MCF 10A (cell line): ENCODE results near the gene VAMP5. TPM values are rescaled to one million over a fixed set of nuclear protein-coding genes. Genes with fewer than 3 reads are reported as not detected.

Source experiments
- BruUV-seq: library from RNA; stranded (reverse); fragments of 400-500 nt; replicated peaks from 2 replicates; lab custom pipeline; 2021; lab: Mats Ljungman, UMichigan
- CTCF ChIA-PET: fragments of 300-600 bp; sonication (Branson Sonifier 250); formaldehyde crosslinking; extraction: SDS; loops from one replicate; lab custom pipeline; 2021; ENCODE audit warnings: antibody characterized with exemption, inconsistent platforms; lab: Yijun Ruan, JAX
- POLR2A ChIA-PET: fragments of 300-600, 350-650 bp; sonication (Branson Sonifier 250); formaldehyde crosslinking; extraction: SDS; loops from one replicate; lab custom pipeline; 2020; ENCODE audit warnings: antibody characterized with exemption, inconsistent platforms; lab: Yijun Ruan, JAX
- DNase-seq: peaks from one replicate; pipeline ENCODE4 v3.0.0-alpha.2; 2018; ENCODE audit not compliant: unreplicated experiment
- H3K27ac Mint-ChIP-seq: one replicate; pipeline ENCODE4 v1.8.0; 2022; ENCODE audit warnings: mild to moderate bottlenecking, low read depth, mixed read lengths; ENCODE audit not compliant: unreplicated experiment
- H3K27me3 Mint-ChIP-seq: one replicate; pipeline ENCODE4 v1.8.0; 2022; ENCODE audit warnings: mixed read lengths; ENCODE audit not compliant: insufficient read depth, unreplicated experiment
- H3K36me3 Mint-ChIP-seq: one replicate; pipeline ENCODE4 v1.8.0; 2022; ENCODE audit warnings: mild to moderate bottlenecking, moderate library complexity, mixed read lengths; ENCODE audit not compliant: insufficient read depth, unreplicated experiment
- H3K4me1 Mint-ChIP-seq: one replicate; pipeline ENCODE4 v1.8.0; 2022; ENCODE audit warnings: mixed read lengths; ENCODE audit not compliant: insufficient read depth, unreplicated experiment
- H3K4me3 Mint-ChIP-seq: one replicate; pipeline ENCODE4 v1.8.0; 2022; ENCODE audit warnings: mild to moderate bottlenecking, moderate library complexity, mixed read lengths; ENCODE audit not compliant: unreplicated experiment
- H3K9me3 Mint-ChIP-seq: one replicate; pipeline ENCODE4 v1.8.0; 2022; ENCODE audit warnings: mixed read lengths; ENCODE audit not compliant: unreplicated experiment
- CTCF ChIP-seq: fragments of 200-600 bp; IDR thresholded peaks from one replicate; pipeline ENCODE4 v1.8.0; 2022; ENCODE audit warnings: antibody characterized with exemption, mild to moderate bottlenecking; ENCODE audit not compliant: unreplicated experiment
- intact Hi-C: fragments of 100-400 bp; cut with micrococcal nuclease; formaldehyde crosslinking; loops from 2 replicates; pipeline ENCODE4 v1.14.1; 2022
- total RNA-seq: library from RNA; stranded (reverse); gene quantifications from 2 replicates; pipeline ENCODE4 v1.2.3, GENCODE V29; 2022

The VAMP5 gene
- total RNA-seq, 1 experiment from 2014 or later = 1.6 TPM

GRCh38 chr2:85607268-85608215, 23.3 kb downstream of the VAMP5 start:
- intact Hi-C loops = no loop called here
- H3K9me3 Mint-ChIP-seq = no peaks in the 10 kb centered on the region
- no peak overlapping the region for H3K4me3 Mint-ChIP-seq
- no peak for DNase-seq
- no peak for TF ChIP-seq CTCF
- H3K36me3 Mint-ChIP-seq = peaks cover 51% of the 10 kb centered on the region
- no peaks in the 10 kb centered on the region for H3K27me3 Mint-ChIP-seq
- POLR2A ChIA-PET = interaction anchor here (1.2 to 6.1 kb wide), 3 partner anchors 11 to 69 kb away, joined by 3 to 61 read pairs (median 8); partner anchors contain the start of genes MAT2A and RNF181
- H3K27ac Mint-ChIP-seq = no peak overlapping the region
- no TSS peak for BruUV-seq
- H3K4me1 Mint-ChIP-seq = peaks cover 16% of the 10 kb centered on the region
- CTCF ChIA-PET = interaction anchor here (0.6 to 1.2 kb wide), 2 partner anchors 30 to 119 kb away, joined by 3 to 6 read pairs; no protein-coding TSS in a partner anchor

- POLR2A ChIA-PET = interaction anchor here (0.6 to 4.4 kb wide), 18 partner anchors 9 to 584 kb away, joined by 3 to 34 read pairs (median 4); partner anchors contain the start of genes ELMOD3, IMMT, MAT2A and POLR1A
- peak overlapping the region; percentile 83 for H3K4me3 Mint-ChIP-seq
- TSS peak; percentile 35 for BruUV-seq
- intact Hi-C loops = no loop called here
- no peak for DNase-seq
- peaks cover 51% of the 10 kb centered on the region for H3K36me3 Mint-ChIP-seq
- CTCF ChIA-PET = interaction anchor here (1.9 kb wide), 1 partner anchor 26 kb away, joined by 4 read pairs; no protein-coding TSS in a partner anchor
- peak overlapping the region; percentile 68 for H3K27ac Mint-ChIP-seq
- no peaks in the 10 kb centered on the region for H3K27me3 Mint-ChIP-seq
- H3K4me1 Mint-ChIP-seq = peaks cover 4% of the 10 kb centered on the region
- H3K9me3 Mint-ChIP-seq = no peaks in the 10 kb centered on the region
- no peak for TF ChIP-seq CTCF
Observed at GRCh38 chr2:85611217-85611704, 27.0 kb downstream of the VAMP5 start.

GRCh38 chr2:85611705-85612587, 27.7 kb downstream of the VAMP5 start, which contains the start of gene C2orf68:
Gene C2orf68, minus strand, starts transcription at chr2:85612066. Its CDS starts 82 bp downstream, at chr2:85611984.
- no peaks in the 10 kb centered on the region for H3K27me3 Mint-ChIP-seq
- TF ChIP-seq CTCF = no peak
- H3K9me3 Mint-ChIP-seq = no peaks in the 10 kb centered on the region
- peak within 1 kb of the TSS; percentile 83 for H3K4me3 Mint-ChIP-seq
- CTCF ChIA-PET = interaction anchor here (1.9 kb wide), 1 partner anchor 26 kb away, joined by 4 read pairs; no protein-coding TSS in a partner anchor
- peaks cover 4% of the 10 kb centered on the region for H3K4me1 Mint-ChIP-seq
- DNase-seq = peak; percentile 83
- POLR2A ChIA-PET = interaction anchor here (0.6 to 4.4 kb wide), 19 partner anchors 9 to 583 kb away, joined by 3 to 34 read pairs (median 4); partner anchors contain the start of genes ELMOD3, IMMT, MAT2A and POLR1A
- H3K27ac Mint-ChIP-seq = peak within 1 kb of the TSS; percentile 68
- peaks cover 49% of the 10 kb centered on the region for H3K36me3 Mint-ChIP-seq
- TSS peak; percentile 76 for BruUV-seq
- intact Hi-C loops = no loop called here
